MCF 10A (cell line): ENCODE data around the gene LCE2C. TPM values are rescaled to one million over a fixed set of nuclear protein-coding genes. Genes with fewer than 3 reads are reported as not detected.
"Not testable (repeated sequence)": the region's sequence is repeated elsewhere in the genome, so short reads cannot be mapped to it uniquely, and the experiment has no call there.

Experiments used
- BruUV-seq: library from RNA; stranded (reverse); fragments of 400-500 nt; replicated peaks from 2 replicates; lab custom pipeline; 2021; lab: Mats Ljungman, UMichigan
- CTCF ChIA-PET: fragments of 300-600 bp; sonication (Branson Sonifier 250); formaldehyde crosslinking; extraction: SDS; loops from one replicate; lab custom pipeline; 2021; ENCODE audit warnings: antibody characterized with exemption, inconsistent platforms; lab: Yijun Ruan, JAX
- POLR2A ChIA-PET: fragments of 300-600, 350-650 bp; sonication (Branson Sonifier 250); formaldehyde crosslinking; extraction: SDS; loops from one replicate; lab custom pipeline; 2020; ENCODE audit warnings: antibody characterized with exemption, inconsistent platforms; lab: Yijun Ruan, JAX
- DNase-seq: peaks from one replicate; pipeline ENCODE4 v3.0.0-alpha.2; 2018; ENCODE audit not compliant: unreplicated experiment
- H3K27ac Mint-ChIP-seq: one replicate; pipeline ENCODE4 v1.8.0; 2022; ENCODE audit warnings: mild to moderate bottlenecking, low read depth, mixed read lengths; ENCODE audit not compliant: unreplicated experiment
- H3K27me3 Mint-ChIP-seq: one replicate; pipeline ENCODE4 v1.8.0; 2022; ENCODE audit warnings: mixed read lengths; ENCODE audit not compliant: insufficient read depth, unreplicated experiment
- H3K36me3 Mint-ChIP-seq: one replicate; pipeline ENCODE4 v1.8.0; 2022; ENCODE audit warnings: mild to moderate bottlenecking, moderate library complexity, mixed read lengths; ENCODE audit not compliant: insufficient read depth, unreplicated experiment
- H3K4me1 Mint-ChIP-seq: one replicate; pipeline ENCODE4 v1.8.0; 2022; ENCODE audit warnings: mixed read lengths; ENCODE audit not compliant: insufficient read depth, unreplicated experiment
- H3K4me3 Mint-ChIP-seq: one replicate; pipeline ENCODE4 v1.8.0; 2022; ENCODE audit warnings: mild to moderate bottlenecking, moderate library complexity, mixed read lengths; ENCODE audit not compliant: unreplicated experiment
- H3K9me3 Mint-ChIP-seq: one replicate; pipeline ENCODE4 v1.8.0; 2022; ENCODE audit warnings: mixed read lengths; ENCODE audit not compliant: unreplicated experiment
- CTCF ChIP-seq: fragments of 200-600 bp; IDR thresholded peaks from one replicate; pipeline ENCODE4 v1.8.0; 2022; ENCODE audit warnings: antibody characterized with exemption, mild to moderate bottlenecking; ENCODE audit not compliant: unreplicated experiment
- intact Hi-C: fragments of 100-400 bp; cut with micrococcal nuclease; formaldehyde crosslinking; loops from 2 replicates; pipeline ENCODE4 v1.14.1; 2022
- total RNA-seq: library from RNA; stranded (reverse); gene quantifications from 2 replicates; pipeline ENCODE4 v1.2.3, GENCODE V29; 2022

LCE2C gene
- total RNA-seq, 1 experiment from 2014 or later, result not detected

GRCh38 chr1:152683846-152684245 is 8.8 kb downstream of the LCE2C start:
- peaks cover 44% of the 10 kb centered on the region for H3K27me3 Mint-ChIP-seq
- no TSS peak for BruUV-seq
- no peaks in the 10 kb centered on the region for H3K36me3 Mint-ChIP-seq
- H3K4me3 Mint-ChIP-seq, result no peak overlapping the region
- no peaks in the 10 kb centered on the region for H3K9me3 Mint-ChIP-seq
- CTCF ChIA-PET, result interaction anchor here (1.3 to 1.6 kb wide), 2 partner anchors 187 to 243 kb away, joined by 3 read pairs; no protein-coding TSS in a partner anchor
- H3K4me1 Mint-ChIP-seq, result no peaks in the 10 kb centered on the region
- TF ChIP-seq CTCF, result no peak
- POLR2A ChIA-PET, result interaction anchor here (0.6 kb wide), 1 partner anchor 67 kb away, joined by 3 read pairs; no protein-coding TSS in a partner anchor
- no peak for DNase-seq
- intact Hi-C loops, result no loop called here
- H3K27ac Mint-ChIP-seq, result no peak overlapping the region

- H3K27ac Mint-ChIP-seq, BruUV-seq, H3K9me3 Mint-ChIP-seq, H3K4me1 Mint-ChIP-seq, DNase-seq, H3K4me3 Mint-ChIP-seq, intact Hi-C loops, H3K36me3 Mint-ChIP-seq, POLR2A ChIA-PET, CTCF ChIA-PET: not testable (repeated sequence)
- peaks cover 41% of the 10 kb centered on the region for H3K27me3 Mint-ChIP-seq
These were observed 10.7 kb downstream of the LCE2C start, which contains the start of gene LCE2B for GRCh38 chr1:152685823-152686222. Gene LCE2B (plus strand): TSS chr1:152686123. CDS start chr1:152686844, 721 bp downstream.

- no peak within 1 kb of the TSS for H3K27ac Mint-ChIP-seq
- H3K4me1 Mint-ChIP-seq, result no peaks in the 10 kb centered on the region
- no peak within 1 kb of the TSS for H3K4me3 Mint-ChIP-seq
- H3K36me3 Mint-ChIP-seq, result no peaks in the 10 kb centered on the region
- TF ChIP-seq CTCF, result no peak
- intact Hi-C loops, result no loop called here
- peaks cover 12% of the 10 kb centered on the region for H3K27me3 Mint-ChIP-seq
- ChIA-PET CTCF (interaction anchor here (0.5 to 1.5 kb wide), 6 partner anchors 9 to 793 kb away, joined by 3 to 5 read pairs (median 3); no protein-coding TSS in a partner anchor), POLR2A (no interaction called here)
- no TSS peak for BruUV-seq
- peak; percentile 9 for DNase-seq
- H3K9me3 Mint-ChIP-seq, result peaks cover 11% of the 10 kb centered on the region
These were observed 22.9 kb downstream of the LCE2C start, which contains the start of gene LCE2A for GRCh38 chr1:152697701-152698600. Gene LCE2A (plus strand): TSS chr1:152698345. CDS start chr1:152698902, 557 bp downstream.

GRCh38 chr1:152699746-152700145 is 24.7 kb downstream of the LCE2C start:
- Mint-ChIP-seq H3K4me1 (no peaks in the 10 kb centered on the region), H3K27me3 (no peaks in the 10 kb centered on the region), H3K4me3 (no peak overlapping the region), H3K36me3 (no peaks in the 10 kb centered on the region), H3K27ac (no peak overlapping the region), H3K9me3 (peaks cover 4% of the 10 kb centered on the region)
- DNase-seq, result no peak
- no TSS peak for BruUV-seq
- ChIA-PET CTCF (no interaction called here), POLR2A (no interaction called here)
- intact Hi-C loops, result no loop called here
- no peak for TF ChIP-seq CTCF
